ENCODE data around the gene OIP5. TPM values are rescaled to one million over a fixed set of nuclear protein-coding genes. Genes with fewer than 3 reads are reported as not detected.
A peak's percentile ranks its signal among the peaks of the same experiment; 100 is the strongest.

OIP5 gene
- total and polyA plus RNA-seq, 2 of the 13 experiments (the other 11 are each of a cell fraction or from before 2014, with no cell fraction given): 10.7 to 38.0 TPM

- no peak for TF ChIP-seq GPBP1L1 (CRISPR knock-in tag; IDR thresholded peaks at IDR 0.05)
- no peak for TF ChIP-seq ZNF329 (CRISPR knock-in tag; IDR thresholded peaks at IDR 0.05; ENCODE audit: low read depth)
- TF ChIP-seq BCL6 (CRISPR knock-in tag; IDR thresholded peaks at IDR 0.05): no peak; the same call in 1 of the 2 replicates
- no peak for TF ChIP-seq ZMAT5 (CRISPR knock-in tag; IDR thresholded peaks at IDR 0.05; ENCODE audit: borderline replicate concordance, low read depth)
- peak; percentile 73 for TF ChIP-seq TBX2 (CRISPR knock-in tag; IDR thresholded peaks at IDR 0.05; ENCODE audit: borderline replicate concordance)
- no peak for TF ChIP-seq ZSCAN25 (CRISPR knock-in tag; IDR thresholded peaks at IDR 0.05)
- TF ChIP-seq HNRNPLL (IDR thresholded peaks at IDR 0.05; ENCODE audit: low read depth, low read length, poor library complexity, severe bottlenecking): peak; percentile 68
- no peak for TF ChIP-seq ZNF10 (CRISPR knock-in tag; IDR thresholded peaks at IDR 0.05; ENCODE audit: borderline replicate concordance, low read depth)
- TF ChIP-seq NR3C1 (CRISPR knock-in tag; IDR thresholded peaks at IDR 0.05): no peak
- TF ChIP-seq ZBTB20 (CRISPR knock-in tag; IDR thresholded peaks at IDR 0.05; ENCODE audit: borderline replicate concordance, low read depth): peak; percentile 14; the same call in 1 of the 2 replicates
- TF ChIP-seq CENPX (CRISPR knock-in tag; IDR thresholded peaks at IDR 0.05): no peak
- no peak for TF ChIP-seq KLF12 (CRISPR knock-in tag; IDR thresholded peaks at IDR 0.05; ENCODE audit: borderline replicate concordance)
- TF ChIP-seq TAF15 (IDR thresholded peaks at IDR 0.05; ENCODE audit: low read depth, low read length, poor library complexity, severe bottlenecking): no peak
- no peak for TF ChIP-seq ZBTB40 (IDR thresholded peaks at IDR 0.05)
- TF ChIP-seq ZBTB40 (CRISPR knock-in tag; IDR thresholded peaks at IDR 0.05): peak; percentile 15; the same call in 1 of the 2 replicates
- no peak for TF ChIP-seq RCOR2 (CRISPR knock-in tag; IDR thresholded peaks at IDR 0.05)
- no peak; the same call in 1 of the 2 replicates for TF ChIP-seq ZSCAN9 (CRISPR knock-in tag; IDR thresholded peaks at IDR 0.05; ENCODE audit: borderline replicate concordance)
- no peak for TF ChIP-seq PHF5A (CRISPR knock-in tag; IDR thresholded peaks at IDR 0.05; ENCODE audit: low read depth, unreplicated experiment)
These were observed at the start of gene OIP5, which contains the start of gene NUSAP1 (continued) for GRCh38 chr15:41332194-41333025.
